Activated T-helper 2 cell treated with anti-CD3 and anti-CD28 coated beads, Interferon-gamma antibody, Interleukin-2, Interleukin-4, amounts not matched to agents 10 μg/mL and 5 μg/mL and 100 μg/mL, durations not matched to agents 14 hours and 24 hours and 36 hours (primary cell): ENCODE results near the gene EFEMP1. TPM values are rescaled to one million over a fixed set of nuclear protein-coding genes. Genes with fewer than 3 reads are reported as not detected.
"Not testable (repeated sequence)": the region's sequence is repeated elsewhere in the genome, so short reads cannot be mapped to it uniquely, and the experiment has no call there.

Source experiments
- DNase-seq: peaks from one replicate; pipeline ENCODE4 v3.0.0; 2021; ENCODE audit warnings: low spot score
- H3K27ac Mint-ChIP-seq: one replicate; pipeline ENCODE4 v1.8.0; 2021; ENCODE audit warnings: mixed read lengths
- H3K27me3 Mint-ChIP-seq: one replicate; pipeline ENCODE4 v1.8.0; 2021; ENCODE audit warnings: low read depth, mixed read lengths
- H3K36me3 Mint-ChIP-seq: one replicate; pipeline ENCODE4 v1.8.0; 2021; ENCODE audit warnings: low read depth, mixed read lengths
- H3K4me1 Mint-ChIP-seq: one replicate; pipeline ENCODE4 v1.8.0; 2021; ENCODE audit warnings: low read depth, mixed read lengths
- H3K4me3 Mint-ChIP-seq: one replicate; pipeline ENCODE4 v1.8.0; 2021; ENCODE audit warnings: low read depth, mild to moderate bottlenecking, moderate library complexity, mixed read lengths
- H3K9me3 Mint-ChIP-seq: one replicate; pipeline ENCODE4 v1.8.0; 2021; ENCODE audit warnings: mixed read lengths
- intact Hi-C: fragments of 100-400 bp; cut with micrococcal nuclease; formaldehyde crosslinking; loops from one replicate; pipeline ENCODE4 v1.15.1; 2023
- total RNA-seq: library from RNA; stranded (reverse); gene quantifications from 2 replicates; pipeline ENCODE4 v1.2.3, GENCODE V29; 2022

Gene EFEMP1
- total RNA-seq, 1 donor from 2014 or later: not detected

- intact Hi-C loops: no loop called here
- Mint-ChIP-seq H3K4me3 (no peak overlapping the region), H3K9me3 (no peaks in the 10 kb centered on the region), H3K36me3 (no peaks in the 10 kb centered on the region), H3K27me3 (no peaks in the 10 kb centered on the region), H3K4me1 (no peaks in the 10 kb centered on the region), H3K27ac (no peak overlapping the region)
- no peak for DNase-seq
Observed at GRCh38 chr2:55843096-55843993, 80.2 kb downstream of the EFEMP1 start.

DNA sequence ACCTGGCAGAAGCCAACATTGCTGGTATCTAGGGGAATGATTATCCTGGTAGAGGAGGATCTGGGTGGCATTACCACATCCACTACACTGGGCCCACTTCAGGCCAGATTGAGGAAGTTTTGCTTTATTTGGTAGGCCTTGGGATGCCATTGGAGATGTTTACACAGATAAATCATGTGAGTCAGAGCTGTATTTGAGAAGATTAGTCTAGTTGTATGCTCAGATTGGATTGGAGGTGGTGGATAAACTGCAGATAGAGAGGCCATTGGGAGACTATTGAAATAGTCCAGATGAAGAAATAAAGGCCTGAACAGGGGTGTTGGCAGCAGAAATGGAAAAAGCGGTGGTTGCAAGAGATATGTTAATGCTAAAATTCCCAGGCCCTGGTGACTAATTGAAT, 81.5 kb downstream of the EFEMP1 start:
- Mint-ChIP-seq H3K4me3 (no peak overlapping the region), H3K27me3 (no peaks in the 10 kb centered on the region), H3K27ac (no peak overlapping the region), H3K4me1 (no peaks in the 10 kb centered on the region), H3K9me3 (no peaks in the 10 kb centered on the region), H3K36me3 (no peaks in the 10 kb centered on the region)
- DNase-seq: no peak
- intact Hi-C loops: no loop called here

- intact Hi-C loops: no loop called here
- Mint-ChIP-seq H3K27me3 (no peaks in the 10 kb centered on the region), H3K27ac (no peak overlapping the region), H3K36me3 (no peaks in the 10 kb centered on the region), H3K9me3 (no peaks in the 10 kb centered on the region), H3K4me3 (no peak overlapping the region), H3K4me1 (no peaks in the 10 kb centered on the region)
- DNase-seq: no peak
Observed at GRCh38 chr2:55840460-55840859, 83.1 kb downstream of the EFEMP1 start.

- DNase-seq: no peak
- Mint-ChIP-seq H3K4me1 (no peaks in the 10 kb centered on the region), H3K27me3 (no peaks in the 10 kb centered on the region), H3K27ac (no peak overlapping the region), H3K9me3 (no peaks in the 10 kb centered on the region), H3K36me3 (no peaks in the 10 kb centered on the region), H3K4me3 (no peak overlapping the region)
- intact Hi-C loops: no loop called here
Observed at GRCh38 chr2:55839182-55839819, 84.3 kb downstream of the EFEMP1 start.

DNA sequence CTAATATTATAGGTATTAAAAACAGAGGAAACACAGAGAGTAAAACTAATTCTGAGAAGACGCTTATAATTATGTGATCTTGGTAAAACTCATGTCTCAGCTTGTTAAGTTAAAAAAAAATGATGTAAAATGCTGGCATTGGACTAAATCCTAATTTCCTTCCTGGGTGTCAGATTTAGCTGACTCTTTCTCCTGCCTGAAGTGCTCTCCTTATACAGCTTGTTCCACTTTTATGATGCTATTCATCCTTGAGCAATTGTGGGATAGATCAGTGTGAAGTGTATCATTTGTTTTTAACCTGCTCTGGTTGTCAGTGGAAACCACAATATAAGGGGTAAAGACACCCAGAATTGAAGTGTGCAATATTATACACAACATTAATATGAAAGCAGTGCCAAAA, 84.9 kb downstream of the EFEMP1 start:
- H3K4me3 Mint-ChIP-seq: no peak overlapping the region
- no peaks in the 10 kb centered on the region for H3K9me3 Mint-ChIP-seq
- no peak overlapping the region for H3K27ac Mint-ChIP-seq
- H3K36me3 Mint-ChIP-seq: no peaks in the 10 kb centered on the region
- no peak for DNase-seq
- H3K27me3 Mint-ChIP-seq: no peaks in the 10 kb centered on the region
- intact Hi-C loops: no loop called here
- H3K4me1 Mint-ChIP-seq: no peaks in the 10 kb centered on the region

- H3K27ac Mint-ChIP-seq, H3K36me3 Mint-ChIP-seq, DNase-seq, H3K4me1 Mint-ChIP-seq, H3K9me3 Mint-ChIP-seq, H3K4me3 Mint-ChIP-seq, H3K27me3 Mint-ChIP-seq, intact Hi-C loops: not testable (repeated sequence)
Observed at GRCh38 chr2:55838117-55838516, 85.5 kb downstream of the EFEMP1 start.

DNA sequence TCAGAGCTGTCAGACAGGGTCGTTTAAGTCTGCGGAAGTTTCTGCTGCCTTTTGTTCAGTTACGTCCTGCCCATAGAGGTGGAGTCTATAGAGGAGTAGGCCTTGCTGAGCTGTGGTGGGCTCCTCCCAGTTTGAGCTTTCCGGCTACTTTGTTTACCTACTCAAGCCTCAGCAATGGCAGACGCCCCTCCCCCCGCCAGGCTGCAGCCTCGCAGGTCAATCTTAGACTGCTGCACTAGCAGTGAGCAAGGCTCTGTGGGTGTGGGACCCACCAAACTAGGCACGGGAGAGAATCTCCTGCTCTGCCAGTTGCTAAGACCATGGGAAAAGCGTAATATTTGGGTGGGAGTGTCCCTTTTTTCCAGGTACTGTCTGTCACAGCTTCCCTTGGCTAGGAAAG, 86.5 kb downstream of the EFEMP1 start:
- no peak overlapping the region for H3K27ac Mint-ChIP-seq
- H3K4me3 Mint-ChIP-seq: no peak overlapping the region
- no peak for DNase-seq
- no peaks in the 10 kb centered on the region for H3K9me3 Mint-ChIP-seq
- intact Hi-C loops: no loop called here
- H3K36me3 Mint-ChIP-seq: no peaks in the 10 kb centered on the region
- H3K27me3 Mint-ChIP-seq: no peaks in the 10 kb centered on the region
- peaks cover under 1% of the 10 kb centered on the region for H3K4me1 Mint-ChIP-seq

GRCh38 chr2:55831671-55832410, 91.7 kb downstream of the EFEMP1 start:
- intact Hi-C loops, H3K4me3 Mint-ChIP-seq, H3K27me3 Mint-ChIP-seq, H3K27ac Mint-ChIP-seq, H3K36me3 Mint-ChIP-seq, H3K4me1 Mint-ChIP-seq, H3K9me3 Mint-ChIP-seq, DNase-seq: not testable (repeated sequence)

- Mint-ChIP-seq H3K9me3 (no peaks in the 10 kb centered on the region), H3K27ac (no peak overlapping the region), H3K4me1 (peaks cover 2% of the 10 kb centered on the region), H3K36me3 (no peaks in the 10 kb centered on the region), H3K4me3 (no peak overlapping the region), H3K27me3 (no peaks in the 10 kb centered on the region)
- intact Hi-C loops: no loop called here
- no peak for DNase-seq
Observed at GRCh38 chr2:55827855-55828254, 95.7 kb downstream of the EFEMP1 start.

DNA sequence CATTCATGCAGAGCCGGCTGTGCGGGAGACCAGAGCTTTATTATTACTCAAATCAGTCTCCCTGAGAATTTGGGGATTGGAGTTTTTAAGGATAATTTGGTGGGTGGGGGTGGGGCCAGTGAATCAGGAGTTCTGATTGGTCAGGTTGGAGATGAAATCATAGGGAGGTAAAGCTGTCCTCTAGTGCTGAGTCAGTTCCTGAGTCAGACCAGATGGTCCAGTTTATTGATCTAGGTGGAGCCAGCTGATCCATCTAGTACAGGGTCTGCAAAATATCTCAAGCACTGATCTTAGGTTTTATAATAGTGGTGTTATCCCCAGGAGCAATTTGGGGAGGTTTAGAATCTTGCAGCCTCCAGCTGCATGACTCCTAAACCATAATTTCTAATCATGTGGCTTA, 96.2 kb downstream of the EFEMP1 start:
- H3K27ac Mint-ChIP-seq, H3K9me3 Mint-ChIP-seq, DNase-seq, H3K4me3 Mint-ChIP-seq, H3K4me1 Mint-ChIP-seq, H3K27me3 Mint-ChIP-seq, intact Hi-C loops, H3K36me3 Mint-ChIP-seq: not testable (repeated sequence)

DNA sequence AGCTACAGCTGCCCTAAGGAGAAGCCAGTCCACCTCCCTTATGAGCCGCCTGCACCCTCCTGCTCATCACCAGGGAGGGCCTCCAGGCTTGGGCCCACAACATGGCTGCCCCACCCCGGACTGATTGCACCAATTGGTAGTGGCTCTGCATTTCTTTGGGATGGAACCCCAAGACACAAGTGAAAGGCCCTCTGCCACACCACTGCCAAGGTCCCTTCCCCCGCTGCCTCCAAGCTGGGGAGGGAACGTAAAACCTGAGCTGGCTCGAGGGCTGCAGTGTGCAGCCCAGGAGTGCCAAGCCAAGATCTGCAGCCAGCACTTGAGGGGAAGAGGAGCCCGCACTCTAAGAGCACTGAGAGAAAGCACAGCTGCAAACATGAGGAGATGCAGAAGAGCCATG, 97.3 kb downstream of the EFEMP1 start:
- intact Hi-C loops: no loop called here
- H3K27ac Mint-ChIP-seq: no peak overlapping the region
- H3K4me1 Mint-ChIP-seq: no peaks in the 10 kb centered on the region
- H3K27me3 Mint-ChIP-seq: no peaks in the 10 kb centered on the region
- DNase-seq: no peak
- no peak overlapping the region for H3K4me3 Mint-ChIP-seq
- H3K36me3 Mint-ChIP-seq: no peaks in the 10 kb centered on the region
- H3K9me3 Mint-ChIP-seq: no peaks in the 10 kb centered on the region

- DNase-seq: no peak
- Mint-ChIP-seq H3K27me3 (no peaks in the 10 kb centered on the region), H3K9me3 (no peaks in the 10 kb centered on the region), H3K4me1 (no peaks in the 10 kb centered on the region), H3K4me3 (no peak overlapping the region), H3K36me3 (no peaks in the 10 kb centered on the region), H3K27ac (no peak overlapping the region)
- intact Hi-C loops: no loop called here
Observed at GRCh38 chr2:55824551-55825096, 99.0 kb downstream of the EFEMP1 start.
